Lower lobe of right lung (tissue), 2 donors: ENCODE data around the gene MYO1D. TPM values are rescaled to one million over a fixed set of nuclear protein-coding genes. Genes with fewer than 3 reads are reported as not detected.

ENCODE experiments used
- ATAC-seq, 2 donors: fragments of 200-7000 bp; cut with Tn5 transposase; one replicate each; pipeline ENCODE4 v1.9.1; 2020 to 2022; ENCODE audit warnings: mild to moderate bottlenecking in 2 of 2, moderate library complexity in 2 of 2
- DNase-seq: peaks from one replicate; pipeline ENCODE4 v3.0.0-alpha.2; 2020
- H3K27ac ChIP-seq: fragments of 200-600 bp; one replicate; pipeline ENCODE4 v1.8.0; 2022
- H3K27me3 ChIP-seq: fragments of 200-600 bp; one replicate; pipeline ENCODE4 v1.8.0; 2022; ENCODE audit warnings: low read depth
- H3K36me3 ChIP-seq: fragments of 200-600 bp; one replicate; pipeline ENCODE4 v1.8.0; 2022; ENCODE audit warnings: mild to moderate bottlenecking
- H3K4me1 ChIP-seq: fragments of 200-600 bp; one replicate; pipeline ENCODE4 v1.8.0; 2022
- H3K4me3 ChIP-seq: fragments of 200-600 bp; one replicate; pipeline ENCODE4 v1.8.0; 2022; ENCODE audit warnings: mild to moderate bottlenecking
- H3K9me3 ChIP-seq: fragments of 200-600 bp; one replicate; pipeline ENCODE4 v1.8.0; 2022
- intact Hi-C: fragments of 100-400 bp; cut with DNase I; formaldehyde crosslinking; loops from one replicate; pipeline ENCODE4 v1.11.0; 2022
- total RNA-seq: library from RNA; stranded (reverse); fragmentation: NEBNext Ultra II Directional; extraction: Animal tissue kit (Norgen Biotek cat#: 25700); gene quantifications from one replicate; pipeline ENCODE4 v1.2.1, GENCODE V29; 2021
- TF ChIP-seq, protein P1 (sequence below): fragments of 200-600 bp; IDR thresholded peaks from one replicate; pipeline ENCODE4 v1.8.0; 2022; ENCODE audit warnings: antibody characterized with exemption, mild to moderate bottlenecking
- donor health status: DM: no; HTN: yes; CAD: no; lungs with severe emphysema.

MYO1D gene
- total RNA-seq, 1 donor from 2014 or later, result 58.0 TPM

GRCh38 chr17:32917842-32918241, 40.9 kb upstream of the MYO1D start:
- TF ChIP-seq, protein P1, sequence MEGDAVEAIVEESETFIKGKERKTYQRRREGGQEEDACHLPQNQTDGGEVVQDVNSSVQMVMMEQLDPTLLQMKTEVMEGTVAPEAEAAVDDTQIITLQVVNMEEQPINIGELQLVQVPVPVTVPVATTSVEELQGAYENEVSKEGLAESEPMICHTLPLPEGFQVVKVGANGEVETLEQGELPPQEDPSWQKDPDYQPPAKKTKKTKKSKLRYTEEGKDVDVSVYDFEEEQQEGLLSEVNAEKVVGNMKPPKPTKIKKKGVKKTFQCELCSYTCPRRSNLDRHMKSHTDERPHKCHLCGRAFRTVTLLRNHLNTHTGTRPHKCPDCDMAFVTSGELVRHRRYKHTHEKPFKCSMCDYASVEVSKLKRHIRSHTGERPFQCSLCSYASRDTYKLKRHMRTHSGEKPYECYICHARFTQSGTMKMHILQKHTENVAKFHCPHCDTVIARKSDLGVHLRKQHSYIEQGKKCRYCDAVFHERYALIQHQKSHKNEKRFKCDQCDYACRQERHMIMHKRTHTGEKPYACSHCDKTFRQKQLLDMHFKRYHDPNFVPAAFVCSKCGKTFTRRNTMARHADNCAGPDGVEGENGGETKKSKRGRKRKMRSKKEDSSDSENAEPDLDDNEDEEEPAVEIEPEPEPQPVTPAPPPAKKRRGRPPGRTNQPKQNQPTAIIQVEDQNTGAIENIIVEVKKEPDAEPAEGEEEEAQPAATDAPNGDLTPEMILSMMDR, result no peak
- DNase-seq, result no peak
- intact Hi-C loops, result no loop called here
- H3K27me3 ChIP-seq, result no peaks in the 10 kb centered on the region
- no peak overlapping the region for H3K27ac ChIP-seq
- ATAC-seq, result no peak
- no peaks in the 10 kb centered on the region for H3K9me3 ChIP-seq
- no peaks in the 10 kb centered on the region for H3K4me1 ChIP-seq
- no peak overlapping the region for H3K4me3 ChIP-seq
- no peaks in the 10 kb centered on the region for H3K36me3 ChIP-seq

DNA sequence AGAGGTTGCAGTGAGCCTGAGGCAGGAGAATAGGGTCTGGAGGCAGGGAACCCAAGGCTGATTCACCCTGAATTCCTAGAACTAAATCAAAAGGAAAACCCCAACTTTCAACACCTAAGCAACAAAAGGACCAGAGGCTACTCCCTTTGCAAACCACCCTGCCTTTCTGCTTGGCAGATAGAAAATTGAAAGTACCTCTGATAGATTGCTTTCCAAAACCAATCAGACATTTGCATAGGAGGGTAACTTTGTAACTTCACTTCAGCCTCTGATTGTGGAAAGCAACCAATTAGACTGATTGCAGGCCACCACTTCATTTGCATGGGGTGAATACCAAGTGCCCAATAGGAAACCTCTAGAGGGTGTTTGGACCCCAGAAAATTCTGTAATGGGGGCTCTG, 40.2 kb upstream of the MYO1D start:
- Histone ChIP-seq H3K4me1 (peaks cover 1% of the 10 kb centered on the region), H3K36me3 (no peaks in the 10 kb centered on the region), H3K27me3 (no peaks in the 10 kb centered on the region), H3K9me3 (no peaks in the 10 kb centered on the region), H3K27ac (no peak overlapping the region), H3K4me3 (no peak overlapping the region)
- intact Hi-C loops, result no loop called here
- TF ChIP-seq, protein P1, result no peak
- ATAC-seq (no peak), DNase-seq (no peak)

- intact Hi-C loops, result no loop called here
- H3K4me3 ChIP-seq, result no peak overlapping the region
- no peaks in the 10 kb centered on the region for H3K27me3 ChIP-seq
- no peak overlapping the region for H3K27ac ChIP-seq
- TF ChIP-seq, protein P1, result no peak
- no peak for ATAC-seq
- H3K4me1 ChIP-seq, result peaks cover 10% of the 10 kb centered on the region
- no peak for DNase-seq
- no peaks in the 10 kb centered on the region for H3K9me3 ChIP-seq
- H3K36me3 ChIP-seq, result no peaks in the 10 kb centered on the region
Observed at GRCh38 chr17:32916134-32916533, 39.2 kb upstream of the MYO1D start.

GRCh38 chr17:32915245-32915644, 38.3 kb upstream of the MYO1D start:
- no peak for DNase-seq
- Histone ChIP-seq H3K36me3 (no peaks in the 10 kb centered on the region), H3K4me1 (peaks cover 11% of the 10 kb centered on the region), H3K27ac (no peak overlapping the region), H3K4me3 (no peak overlapping the region), H3K27me3 (no peaks in the 10 kb centered on the region), H3K9me3 (no peaks in the 10 kb centered on the region)
- TF ChIP-seq, protein P1, result no peak
- ATAC-seq, result no peak
- intact Hi-C loops, result no loop called here

GRCh38 chr17:32914181-32914580, 37.3 kb upstream of the MYO1D start:
- Histone ChIP-seq H3K27ac (no peak overlapping the region), H3K4me1 (peaks cover 11% of the 10 kb centered on the region), H3K9me3 (no peaks in the 10 kb centered on the region), H3K36me3 (no peaks in the 10 kb centered on the region), H3K4me3 (no peak overlapping the region), H3K27me3 (no peaks in the 10 kb centered on the region)
- DNase-seq, result no peak
- intact Hi-C loops, result no loop called here
- ATAC-seq, result no peak
- TF ChIP-seq, protein P1, result no peak

DNA sequence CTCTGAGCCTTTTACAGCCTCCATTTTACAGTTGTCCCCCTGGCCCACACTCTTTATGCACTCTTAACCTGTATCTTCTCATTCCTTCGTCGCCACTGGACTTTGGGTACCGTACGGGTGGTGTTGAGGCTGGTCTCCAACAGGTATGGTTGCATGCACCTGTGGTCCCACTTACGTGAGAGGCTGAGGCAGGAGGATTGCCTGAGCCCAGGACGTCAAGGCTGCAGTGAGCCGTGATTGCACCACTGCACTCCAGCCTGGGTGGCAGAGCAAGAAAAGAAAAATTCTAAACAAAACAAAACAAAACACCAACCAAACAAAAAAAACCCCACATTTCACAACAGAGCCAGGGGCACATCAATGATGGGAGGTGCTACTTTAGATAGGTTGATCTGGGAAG, 36.7 kb upstream of the MYO1D start:
- no peaks in the 10 kb centered on the region for H3K36me3 ChIP-seq
- DNase-seq (no peak), ATAC-seq (no peak)
- no peak overlapping the region for H3K4me3 ChIP-seq
- intact Hi-C loops, result no loop called here
- TF ChIP-seq, protein P1, result no peak
- no peak overlapping the region for H3K27ac ChIP-seq
- H3K9me3 ChIP-seq, result no peaks in the 10 kb centered on the region
- H3K27me3 ChIP-seq, result no peaks in the 10 kb centered on the region
- peaks cover 11% of the 10 kb centered on the region for H3K4me1 ChIP-seq
